ENCODE data around the gene SMTNL2. TPM values are rescaled to one million over a fixed set of nuclear protein-coding genes. Genes with fewer than 3 reads are reported as not detected.

Gene SMTNL2
- total and polyA plus RNA-seq, 2 donors (not counting 1 experiment from before 2014, with no cell fraction given): 0.17 to 0.99 TPM

DNA sequence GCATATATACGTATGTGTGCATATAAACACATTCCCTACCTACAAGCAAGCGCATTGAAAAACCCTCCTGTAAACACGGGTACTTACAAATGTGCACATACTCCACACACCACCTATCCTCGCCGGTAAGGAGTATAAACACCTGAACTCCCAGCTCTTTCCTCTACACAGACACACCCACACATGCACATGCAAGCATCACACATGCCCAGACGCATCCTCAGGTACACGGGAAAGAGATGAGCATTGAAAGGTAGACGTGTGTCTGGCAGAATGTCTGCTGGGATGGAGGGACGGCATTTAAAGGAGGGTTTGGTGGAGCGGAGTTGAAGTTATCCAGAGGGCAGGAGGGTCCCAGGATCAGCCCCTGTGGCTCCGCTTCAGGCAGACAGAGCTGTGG is 4.7 kb upstream of the SMTNL2 start:
- DNase-seq (ENCODE audit: low read depth in 2 of 2): no peak
- no peaks in the 10 kb centered on the region for H4K20me1 ChIP-seq (ENCODE audit: control insufficient read depth, extremely low read depth, insufficient read depth, low read length)
- no peak overlapping the region for H3K4me2 ChIP-seq (ENCODE audit: extremely low read depth, insufficient read depth, low read length)
- H3K4me1 ChIP-seq (ENCODE audit: control insufficient read depth, extremely low read depth, insufficient read depth, low read length): no peaks in the 10 kb centered on the region
- H3K9me3 ChIP-seq (ENCODE audit: control insufficient read depth, insufficient read depth, low read depth, low read length): no peaks in the 10 kb centered on the region
- H3K36me3 ChIP-seq (ENCODE audit: control insufficient read depth, insufficient read depth, low read length): no peaks in the 10 kb centered on the region
- peaks cover 14% of the 10 kb centered on the region for H3K27me3 ChIP-seq (ENCODE audit: control insufficient read depth, insufficient read depth, low read length)
- H2AFZ ChIP-seq (ENCODE audit: low read length): no peak overlapping the region
- no peaks in the 10 kb centered on the region for H3K79me2 ChIP-seq (ENCODE audit: control insufficient read depth, insufficient read depth, low read length)
- TF ChIP-seq, protein P1, sequence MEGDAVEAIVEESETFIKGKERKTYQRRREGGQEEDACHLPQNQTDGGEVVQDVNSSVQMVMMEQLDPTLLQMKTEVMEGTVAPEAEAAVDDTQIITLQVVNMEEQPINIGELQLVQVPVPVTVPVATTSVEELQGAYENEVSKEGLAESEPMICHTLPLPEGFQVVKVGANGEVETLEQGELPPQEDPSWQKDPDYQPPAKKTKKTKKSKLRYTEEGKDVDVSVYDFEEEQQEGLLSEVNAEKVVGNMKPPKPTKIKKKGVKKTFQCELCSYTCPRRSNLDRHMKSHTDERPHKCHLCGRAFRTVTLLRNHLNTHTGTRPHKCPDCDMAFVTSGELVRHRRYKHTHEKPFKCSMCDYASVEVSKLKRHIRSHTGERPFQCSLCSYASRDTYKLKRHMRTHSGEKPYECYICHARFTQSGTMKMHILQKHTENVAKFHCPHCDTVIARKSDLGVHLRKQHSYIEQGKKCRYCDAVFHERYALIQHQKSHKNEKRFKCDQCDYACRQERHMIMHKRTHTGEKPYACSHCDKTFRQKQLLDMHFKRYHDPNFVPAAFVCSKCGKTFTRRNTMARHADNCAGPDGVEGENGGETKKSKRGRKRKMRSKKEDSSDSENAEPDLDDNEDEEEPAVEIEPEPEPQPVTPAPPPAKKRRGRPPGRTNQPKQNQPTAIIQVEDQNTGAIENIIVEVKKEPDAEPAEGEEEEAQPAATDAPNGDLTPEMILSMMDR (conservative IDR thresholded peaks at IDR 0.05 in 1 of 2, IDR thresholded peaks at IDR 0.05 in 1 of 2; ENCODE audit: low read depth in 1 of 2, low read length in 2 of 2): no peak
- TF ChIP-seq EZH2 (IDR thresholded peaks at IDR 0.05; ENCODE audit: low read length, missing control alignments): no peak
- H3K27ac ChIP-seq (ENCODE audit: insufficient read depth, low read length): no peak overlapping the region
- H3K4me3 ChIP-seq (replicated peaks in 1 of 4; ENCODE audit: control extremely low read depth in 1 of 4, insufficient read depth in 1 of 4, low read depth in 3 of 4, low read length in 4 of 4): no peak overlapping the region
- no peak overlapping the region for H3K9ac ChIP-seq (ENCODE audit: insufficient read depth, low read length)

DNA sequence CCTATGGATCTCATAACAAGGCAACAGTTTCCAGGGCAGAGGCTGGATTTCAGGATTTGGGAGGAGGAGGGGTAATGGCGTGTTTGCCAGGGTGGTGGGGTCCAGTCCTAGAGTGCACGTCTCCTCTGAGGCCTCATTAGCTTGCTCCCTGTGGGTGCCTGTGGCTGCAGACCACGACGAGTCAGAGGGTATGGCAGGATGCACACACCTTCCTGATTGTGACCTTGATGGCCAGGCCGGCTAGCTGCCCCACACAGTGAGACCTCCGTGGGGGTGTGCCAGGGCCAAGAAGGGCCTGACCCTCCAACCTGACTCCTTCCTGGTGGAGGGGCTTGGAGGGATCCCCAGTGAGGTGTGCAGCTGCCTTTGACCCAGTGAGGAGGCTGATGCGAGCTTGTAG is 4.0 kb upstream of the SMTNL2 start:
- no peak for DNase-seq (ENCODE audit: low read depth in 2 of 2)
- peaks cover 20% of the 10 kb centered on the region for H3K27me3 ChIP-seq (ENCODE audit: control insufficient read depth, insufficient read depth, low read length)
- H3K79me2 ChIP-seq (ENCODE audit: control insufficient read depth, insufficient read depth, low read length): no peaks in the 10 kb centered on the region
- no peak overlapping the region for H3K4me2 ChIP-seq (ENCODE audit: extremely low read depth, insufficient read depth, low read length)
- no peak overlapping the region for H3K9ac ChIP-seq (ENCODE audit: insufficient read depth, low read length)
- H2AFZ ChIP-seq (ENCODE audit: low read length): no peak overlapping the region
- no peak overlapping the region for H3K27ac ChIP-seq (ENCODE audit: insufficient read depth, low read length)
- H3K4me3 ChIP-seq (replicated peaks in 1 of 4; ENCODE audit: control extremely low read depth in 1 of 4, insufficient read depth in 1 of 4, low read depth in 3 of 4, low read length in 4 of 4): no peak overlapping the region
- no peak for TF ChIP-seq EZH2 (IDR thresholded peaks at IDR 0.05; ENCODE audit: low read length, missing control alignments)
- TF ChIP-seq, protein P1 (conservative IDR thresholded peaks at IDR 0.05 in 1 of 2, IDR thresholded peaks at IDR 0.05 in 1 of 2; ENCODE audit: low read depth in 1 of 2, low read length in 2 of 2): no peak
- no peaks in the 10 kb centered on the region for H4K20me1 ChIP-seq (ENCODE audit: control insufficient read depth, extremely low read depth, insufficient read depth, low read length)
- H3K4me1 ChIP-seq (ENCODE audit: control insufficient read depth, extremely low read depth, insufficient read depth, low read length): no peaks in the 10 kb centered on the region
- no peaks in the 10 kb centered on the region for H3K9me3 ChIP-seq (ENCODE audit: control insufficient read depth, insufficient read depth, low read depth, low read length)
- H3K36me3 ChIP-seq (ENCODE audit: control insufficient read depth, insufficient read depth, low read length): no peaks in the 10 kb centered on the region

DNA sequence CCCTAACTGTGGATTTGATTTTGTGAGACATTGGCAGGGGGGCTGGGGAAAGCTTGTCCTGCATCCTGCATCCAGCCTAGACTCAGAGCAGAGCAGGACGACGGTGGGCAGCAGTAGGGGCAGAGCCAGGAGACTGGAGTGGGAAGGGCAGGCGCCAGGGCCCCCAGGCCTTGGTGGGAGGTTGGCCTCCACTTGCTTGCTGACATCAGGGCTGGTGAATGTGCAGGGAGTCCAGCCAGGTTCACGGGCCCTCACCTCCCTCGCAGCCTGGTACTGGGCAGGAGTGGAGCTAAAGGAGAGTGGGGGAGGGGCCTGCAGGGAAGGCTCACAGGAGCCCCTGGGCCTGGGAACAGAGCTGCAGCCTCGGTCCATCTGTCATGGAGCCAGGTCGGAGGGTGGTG is 2.2 kb upstream of the SMTNL2 start:
- H3K9ac ChIP-seq (ENCODE audit: insufficient read depth, low read length): no peak overlapping the region
- H3K36me3 ChIP-seq (ENCODE audit: control insufficient read depth, insufficient read depth, low read length): no peaks in the 10 kb centered on the region
- H2AFZ ChIP-seq (ENCODE audit: low read length): no peak overlapping the region
- no peak for DNase-seq (ENCODE audit: low read depth in 2 of 2)
- no peaks in the 10 kb centered on the region for H3K9me3 ChIP-seq (ENCODE audit: control insufficient read depth, insufficient read depth, low read depth, low read length)
- H3K4me1 ChIP-seq (ENCODE audit: control insufficient read depth, extremely low read depth, insufficient read depth, low read length): no peaks in the 10 kb centered on the region
- no peak overlapping the region for H3K27ac ChIP-seq (ENCODE audit: insufficient read depth, low read length)
- H3K79me2 ChIP-seq (ENCODE audit: control insufficient read depth, insufficient read depth, low read length): no peaks in the 10 kb centered on the region
- H3K4me3 ChIP-seq (replicated peaks in 1 of 4; ENCODE audit: control extremely low read depth in 1 of 4, insufficient read depth in 1 of 4, low read depth in 3 of 4, low read length in 4 of 4): no peak overlapping the region
- no peaks in the 10 kb centered on the region for H4K20me1 ChIP-seq (ENCODE audit: control insufficient read depth, extremely low read depth, insufficient read depth, low read length)
- H3K4me2 ChIP-seq (ENCODE audit: extremely low read depth, insufficient read depth, low read length): no peak overlapping the region
- TF ChIP-seq EZH2 (IDR thresholded peaks at IDR 0.05; ENCODE audit: low read length, missing control alignments): no peak
- TF ChIP-seq, protein P1 (conservative IDR thresholded peaks at IDR 0.05 in 1 of 2, IDR thresholded peaks at IDR 0.05 in 1 of 2; ENCODE audit: low read depth in 1 of 2, low read length in 2 of 2): no peak
- H3K27me3 ChIP-seq (ENCODE audit: control insufficient read depth, insufficient read depth, low read length): peaks cover 26% of the 10 kb centered on the region
